ELR (cell line): ENCODE data around the gene GALNT18.

Source experiments
- DNase-seq: peaks from one replicate; pipeline ENCODE4 v3.0.0-alpha.2; 2015; ENCODE audit warnings: low read depth

Gene GALNT18

DNA sequence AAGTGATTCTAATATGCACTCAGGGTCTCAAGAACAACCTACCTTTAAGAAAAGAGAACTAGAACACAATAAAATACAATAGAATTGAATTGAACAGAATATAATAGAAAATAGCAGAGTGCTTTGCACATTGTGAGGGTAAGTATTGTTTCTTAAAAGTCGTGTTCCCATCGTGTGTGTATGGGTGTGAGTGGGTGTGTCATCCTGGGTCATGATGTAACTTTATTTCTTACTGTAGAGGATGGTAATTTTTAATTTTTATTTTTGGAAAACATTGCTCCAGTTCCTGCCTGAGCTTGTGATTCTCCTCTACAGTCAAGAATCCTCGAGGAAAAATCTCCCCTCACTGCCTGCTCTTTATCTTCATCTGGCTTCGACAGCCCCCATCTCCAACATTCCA is 193.1 kb downstream of the GALNT18 start:
- DNase-seq: no peak

DNA sequence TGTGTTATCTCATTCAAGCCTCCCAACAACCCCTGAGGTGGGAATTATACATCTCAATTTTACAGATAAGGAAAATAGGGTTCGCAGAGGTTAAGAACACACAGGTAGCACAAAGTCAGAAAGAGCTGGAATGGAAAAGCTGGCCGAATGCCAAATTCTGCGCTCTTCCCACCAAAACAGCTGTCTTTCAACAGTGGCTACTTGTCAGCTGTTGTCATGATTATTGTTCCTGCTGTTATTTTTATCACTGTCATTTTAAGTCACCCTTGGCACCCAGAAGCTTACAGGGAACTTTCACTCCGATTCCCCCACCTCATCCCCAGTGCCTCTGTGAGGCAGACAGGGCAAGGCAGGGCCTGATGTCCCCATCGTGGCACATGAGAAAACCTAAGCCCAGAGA is 194.3 kb downstream of the GALNT18 start:
- no peak for DNase-seq

DNA sequence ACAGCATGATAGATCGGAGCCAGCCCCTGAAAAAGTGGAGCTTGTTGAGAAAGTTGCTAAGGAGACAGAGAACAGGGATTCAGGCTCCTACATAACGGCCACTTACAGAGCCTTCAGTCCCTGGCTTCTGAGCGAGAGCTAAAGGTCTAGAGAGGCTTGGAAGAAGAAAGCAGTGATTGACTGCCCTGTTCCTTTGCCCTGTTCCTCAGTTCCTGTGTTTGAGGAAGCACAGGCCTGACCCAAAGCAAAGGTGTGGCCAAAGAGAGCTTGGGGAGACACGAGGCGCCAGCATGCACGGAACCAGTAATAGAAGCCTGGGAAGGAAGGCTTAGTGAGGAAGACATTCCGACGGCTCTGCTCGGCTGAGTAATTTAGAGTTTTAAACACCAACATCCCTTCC is 194.7 kb downstream of the GALNT18 start:
- no peak for DNase-seq

DNA sequence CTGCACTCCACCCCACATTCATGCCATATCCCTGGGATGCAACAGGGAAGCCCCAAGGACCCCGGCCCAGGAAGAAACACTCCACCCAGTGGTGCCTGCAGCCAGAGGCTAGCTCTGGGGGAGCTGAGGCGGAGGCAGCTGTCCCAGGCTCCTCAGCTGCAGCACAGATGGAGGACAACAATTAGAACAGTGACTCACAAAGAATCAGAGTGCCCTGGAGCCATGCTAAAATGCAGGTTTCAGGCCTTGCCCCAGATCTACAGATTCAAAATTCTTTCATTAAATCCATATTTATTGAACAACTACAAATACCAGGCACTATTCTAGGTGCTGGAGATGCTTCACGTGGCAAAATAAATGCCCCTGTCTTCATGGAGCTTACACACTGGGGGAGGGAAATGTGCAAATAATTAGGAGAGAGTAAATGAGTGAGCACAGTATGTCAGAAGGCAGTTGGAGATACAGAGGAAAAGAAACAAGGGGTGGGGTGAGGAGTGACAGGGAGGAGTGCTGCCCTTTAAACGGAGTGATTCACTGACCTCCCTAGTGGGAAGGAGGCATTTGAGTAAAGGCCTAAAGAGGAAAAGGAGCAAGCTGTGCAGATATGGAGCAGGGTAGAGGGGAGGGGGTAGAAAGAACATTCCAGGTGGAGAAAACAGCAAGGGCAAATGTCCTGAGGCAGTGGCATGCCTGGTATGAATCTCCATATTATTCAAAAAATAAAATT is 195.4 kb downstream of the GALNT18 start:
- DNase-seq: peak; percentile 7

DNA sequence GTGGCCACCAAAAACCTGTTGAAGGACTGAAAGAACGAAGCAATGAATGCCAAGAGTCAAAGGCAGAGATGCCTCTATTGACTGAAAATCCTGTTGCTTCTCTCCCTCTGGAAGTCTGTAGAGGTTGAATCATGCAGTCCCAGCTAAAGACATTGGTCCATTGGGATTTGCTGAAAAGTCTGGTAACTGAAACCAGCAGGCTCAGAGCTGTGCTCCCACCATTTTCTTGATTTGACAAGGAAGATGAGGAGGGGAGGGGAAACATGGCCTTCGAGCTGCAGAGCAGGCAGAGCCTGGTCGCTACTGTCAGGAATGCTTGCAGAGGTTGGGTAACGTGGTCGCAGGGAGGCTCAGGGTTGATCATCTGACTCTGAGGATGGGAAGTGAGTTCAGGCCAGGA is 196.0 kb downstream of the GALNT18 start:
- no peak for DNase-seq

DNA sequence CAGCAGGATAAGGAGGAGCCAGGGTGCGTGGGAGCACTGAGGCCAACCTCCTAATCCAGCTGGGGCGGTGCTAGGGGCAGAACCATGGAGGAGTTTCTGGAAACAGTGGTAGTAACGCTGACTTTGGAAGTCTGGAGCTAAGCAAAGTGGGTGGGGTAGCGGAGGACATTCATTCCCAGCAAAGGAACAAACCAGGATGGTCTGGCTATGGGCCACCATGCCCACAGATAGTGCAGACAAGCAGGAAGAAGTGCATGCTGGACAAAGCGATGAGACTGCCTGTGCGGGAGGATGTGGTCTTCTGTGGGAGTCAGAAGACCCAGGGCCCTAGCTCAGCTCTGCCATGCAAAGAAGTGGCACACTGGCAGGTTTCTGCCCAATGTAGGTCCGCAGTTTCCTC is 197.1 kb downstream of the GALNT18 start:
- no peak for DNase-seq

DNA sequence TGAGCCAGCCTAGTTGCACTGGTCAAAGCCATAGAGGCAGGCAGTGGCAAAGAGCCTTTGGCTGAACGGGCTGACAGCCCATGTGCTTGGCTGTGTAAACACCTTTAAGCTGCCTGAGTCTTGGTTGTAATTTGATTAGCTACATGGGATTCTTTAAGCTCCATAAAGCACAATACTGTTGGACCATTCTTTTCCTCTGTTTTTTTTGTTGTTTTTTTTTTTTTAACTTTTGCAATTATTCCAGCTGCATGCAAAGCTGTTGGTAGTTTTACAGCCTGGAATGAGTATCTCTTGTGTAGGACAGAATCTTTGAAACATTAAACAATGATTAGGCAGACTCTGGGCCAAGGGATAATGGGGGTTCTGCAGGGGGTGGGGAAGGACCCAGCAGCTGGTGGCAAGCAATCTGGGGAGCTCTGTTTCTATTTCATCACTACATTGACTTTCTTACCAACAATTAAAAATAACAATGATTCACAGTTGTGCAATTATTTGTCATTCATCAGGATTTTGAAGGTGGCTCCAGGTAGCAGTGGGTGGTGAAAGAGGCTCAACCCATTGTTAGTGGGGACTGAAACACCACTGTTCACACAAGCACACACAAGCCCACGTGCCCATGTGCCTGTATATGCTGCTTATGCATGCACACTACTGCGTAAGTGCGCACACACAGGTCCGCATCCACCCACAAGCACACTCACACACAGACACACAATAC is 199.2 kb downstream of the GALNT18 start:
- no peak for DNase-seq

DNA sequence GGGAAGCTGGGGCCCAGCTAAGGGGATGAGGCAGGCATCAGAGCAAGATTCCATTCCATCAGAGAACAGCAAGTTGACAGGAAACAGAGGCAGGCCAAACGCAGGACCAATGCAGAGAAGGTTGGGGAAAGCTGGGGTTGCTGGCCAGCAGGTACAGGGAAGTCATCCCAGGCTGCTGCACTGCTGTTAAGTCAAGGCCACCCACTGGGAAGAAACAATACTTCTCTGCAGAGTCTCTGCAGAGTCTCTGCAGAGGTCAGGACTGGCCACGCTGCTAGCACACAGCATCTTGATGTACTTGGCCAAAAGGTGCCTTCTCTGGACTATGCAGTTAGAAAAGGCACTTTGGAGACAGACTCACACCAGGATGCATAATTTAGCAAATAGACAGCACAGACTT is 200.3 kb downstream of the GALNT18 start:
- DNase-seq: no peak

DNA sequence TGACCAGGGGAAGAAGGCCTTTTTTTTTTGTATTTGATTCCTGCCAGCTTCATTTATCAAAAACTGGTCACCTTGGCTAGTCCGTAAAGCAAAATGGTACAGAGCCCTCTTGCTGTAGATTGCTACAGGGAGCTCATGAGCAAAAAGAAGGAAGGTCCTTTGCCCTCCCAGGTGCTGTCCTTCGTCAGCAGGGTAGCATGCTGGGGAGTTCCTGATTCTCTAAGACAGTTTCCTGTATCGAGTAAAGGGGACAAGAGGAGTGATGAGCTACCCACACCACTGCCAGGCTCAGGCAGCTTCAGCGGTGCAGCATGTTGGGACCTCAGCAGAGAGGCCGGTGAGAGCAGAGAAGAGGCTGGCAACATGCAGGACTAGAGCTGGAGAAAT is 200.9 kb downstream of the GALNT18 start:
- DNase-seq: no peak

DNA sequence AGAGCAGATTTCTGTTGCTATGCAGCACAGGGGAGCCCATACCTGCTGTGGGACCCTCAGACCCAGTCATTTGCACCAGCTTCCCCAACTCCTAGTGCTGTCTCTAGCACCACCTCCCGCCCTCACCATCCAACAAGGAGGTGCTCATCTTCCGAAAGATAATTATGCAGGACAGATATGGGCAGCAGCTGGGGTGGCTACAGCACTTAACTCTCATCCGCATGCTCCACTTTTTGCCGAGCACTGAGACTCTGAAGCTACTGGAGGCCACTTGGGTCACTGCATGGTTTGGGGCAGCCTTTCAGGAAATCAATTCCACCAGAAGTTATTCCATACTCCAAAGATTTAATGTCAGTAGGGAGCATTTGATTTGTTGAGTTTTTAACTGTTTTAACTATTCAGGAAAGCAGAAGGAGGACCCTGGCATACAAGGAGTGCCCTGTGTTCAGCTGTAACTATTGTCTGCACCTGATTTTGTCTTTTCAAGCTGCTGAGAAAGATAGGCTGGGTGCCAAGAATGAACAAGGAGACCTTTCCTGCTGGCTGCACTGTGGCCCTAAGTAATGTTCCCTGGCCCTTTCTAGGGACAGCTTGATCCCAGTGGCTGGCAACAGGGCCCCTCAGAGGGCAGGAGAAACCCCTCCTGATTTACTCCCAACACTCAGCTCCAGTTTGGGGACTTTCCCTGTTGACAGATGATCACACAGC is 201.5 kb downstream of the GALNT18 start:
- DNase-seq: no peak

DNA sequence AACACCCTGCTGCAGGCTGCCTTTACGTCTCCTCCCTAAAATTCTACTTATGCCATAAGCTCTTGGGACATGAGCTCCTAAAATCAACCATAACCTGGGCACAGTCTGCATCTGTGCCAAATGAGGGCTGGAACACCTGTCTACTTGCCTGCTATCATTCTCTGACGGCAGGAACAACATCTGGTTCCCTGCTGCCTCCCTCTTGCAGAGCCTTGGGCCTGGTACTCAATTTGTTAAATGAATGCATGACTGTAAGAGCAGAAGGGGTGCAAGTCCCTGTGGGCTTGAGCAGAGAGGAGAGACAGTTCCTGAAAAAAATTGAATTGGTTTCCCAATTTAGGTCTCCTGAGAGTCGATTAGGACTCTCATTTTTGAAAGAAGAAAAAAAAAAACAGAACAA is 202.1 kb downstream of the GALNT18 start:
- no peak for DNase-seq

DNA sequence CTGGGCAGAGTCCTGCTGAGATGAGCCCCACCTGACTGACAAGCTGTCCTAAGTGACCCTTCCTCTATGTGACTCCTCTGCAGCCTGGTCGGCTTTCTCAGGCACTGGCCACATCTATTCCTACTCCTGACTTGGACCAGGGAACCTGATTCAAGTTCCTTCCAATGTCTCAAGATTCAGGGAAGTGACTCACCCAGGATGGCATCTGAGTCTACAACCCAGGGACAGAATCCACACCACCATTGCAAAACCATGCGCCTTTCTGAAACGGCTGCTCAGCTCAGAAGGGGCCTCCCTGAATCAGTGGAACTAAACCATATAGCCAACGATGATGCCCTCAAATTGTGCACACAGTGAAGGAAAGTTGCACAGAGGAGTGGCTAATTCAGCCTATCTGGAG is 204.9 kb downstream of the GALNT18 start:
- peak; percentile 59 for DNase-seq

DNA sequence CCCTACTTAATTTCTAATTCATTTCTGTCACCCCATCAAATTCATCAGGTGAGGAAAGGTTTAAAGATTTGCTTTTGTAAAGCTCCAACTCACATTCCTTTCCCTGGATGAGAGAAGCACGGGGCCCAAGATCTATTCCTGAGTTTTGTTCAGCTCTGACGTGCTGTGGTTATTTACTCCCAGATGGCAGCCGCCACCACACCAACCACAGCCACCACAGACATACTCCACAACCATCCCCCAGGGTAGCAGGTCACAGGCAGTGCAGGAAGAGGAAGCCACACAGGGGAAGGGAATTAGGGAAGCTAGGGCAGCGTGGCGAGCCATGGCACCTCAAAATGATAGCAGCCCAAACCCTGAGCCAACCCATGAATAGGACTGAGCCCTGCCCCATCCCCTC is 205.3 kb downstream of the GALNT18 start:
- peak; percentile 45 for DNase-seq

DNA sequence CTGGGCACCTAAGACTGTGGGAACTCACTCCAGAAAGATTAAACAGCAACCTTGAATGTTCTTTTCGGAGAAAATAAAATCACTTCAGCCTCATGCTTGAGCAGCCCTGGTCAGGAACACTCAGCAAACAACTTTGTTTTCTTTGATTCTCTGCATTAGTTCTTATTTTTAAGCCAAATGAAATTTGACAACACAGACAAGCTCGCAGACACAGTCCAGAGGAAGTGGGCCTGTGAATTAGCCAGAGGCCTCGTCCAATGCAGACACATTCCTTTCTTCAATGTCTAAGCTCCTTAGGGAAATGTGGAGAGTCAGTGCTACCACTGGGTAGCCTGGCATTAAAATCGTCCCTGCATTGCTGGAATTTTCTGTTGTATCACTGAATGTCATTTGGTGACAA is 205.9 kb downstream of the GALNT18 start:
- DNase-seq: peak; percentile 6

DNA sequence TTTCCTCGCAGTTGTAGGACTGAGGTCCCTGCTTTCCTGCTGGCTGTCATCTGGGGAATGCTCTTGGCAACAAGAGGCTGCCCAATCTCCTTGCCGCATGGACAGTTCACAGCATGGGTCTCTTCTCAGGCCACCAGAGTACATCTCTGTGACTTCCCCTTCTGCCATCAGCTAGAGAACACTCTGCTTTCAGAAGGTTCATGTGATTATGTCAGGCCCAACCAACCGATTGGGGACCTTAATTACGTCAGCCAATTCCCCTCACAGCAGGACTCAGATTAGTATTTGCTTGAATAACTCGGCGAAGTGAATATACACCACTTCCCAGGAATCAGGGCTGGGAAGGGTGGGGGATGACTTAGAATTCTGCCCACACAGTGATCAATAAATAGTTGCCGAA is 206.8 kb downstream of the GALNT18 start:
- no peak for DNase-seq

DNA sequence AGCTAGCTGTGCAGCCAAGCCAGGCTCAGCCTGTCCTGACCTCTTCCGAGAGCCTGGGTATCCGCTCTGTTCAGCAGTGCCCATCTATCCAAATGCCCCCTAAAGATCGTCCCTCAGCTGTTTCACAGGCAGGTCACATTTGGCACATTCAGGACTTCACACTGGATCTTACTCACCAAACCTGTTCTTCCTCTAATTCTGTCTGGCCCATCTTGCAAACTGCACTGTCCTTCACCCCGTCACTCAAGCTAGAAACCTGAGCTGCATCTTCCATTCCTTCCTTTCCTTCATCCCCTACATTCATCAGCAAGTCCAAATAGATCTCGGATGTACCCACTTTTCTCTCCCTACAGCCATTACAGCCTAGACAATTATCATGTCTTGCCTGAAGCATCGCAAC is 208.0 kb downstream of the GALNT18 start:
- no peak for DNase-seq

DNA sequence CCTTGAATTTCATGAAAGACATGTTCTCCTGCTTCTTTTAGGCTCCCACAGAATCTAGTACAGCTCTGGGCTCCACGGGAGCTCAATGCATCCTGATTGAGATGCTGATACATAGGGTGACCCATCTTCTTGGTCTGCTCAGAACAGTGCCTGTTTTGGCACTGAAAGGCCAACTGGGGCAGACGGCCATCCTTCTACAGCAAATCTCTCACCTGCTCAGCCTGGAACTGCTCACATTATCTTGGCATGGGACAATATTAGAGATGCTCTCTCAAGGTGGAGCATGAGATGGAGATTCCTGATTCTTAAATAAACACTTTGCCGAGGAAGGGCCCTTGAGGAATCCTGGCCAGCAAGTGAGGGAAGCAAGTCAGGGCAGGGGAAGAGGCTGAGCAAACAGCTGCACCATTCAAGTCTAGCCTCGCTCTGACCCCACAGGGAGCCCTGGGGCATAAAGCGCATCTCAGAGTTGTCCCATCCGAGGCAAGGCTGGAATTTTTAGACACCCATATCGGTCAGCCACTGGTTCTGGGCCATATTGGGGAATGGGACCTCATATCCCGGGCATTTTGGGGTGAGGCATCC is 210.3 kb downstream of the GALNT18 start:
- DNase-seq: no peak

DNA sequence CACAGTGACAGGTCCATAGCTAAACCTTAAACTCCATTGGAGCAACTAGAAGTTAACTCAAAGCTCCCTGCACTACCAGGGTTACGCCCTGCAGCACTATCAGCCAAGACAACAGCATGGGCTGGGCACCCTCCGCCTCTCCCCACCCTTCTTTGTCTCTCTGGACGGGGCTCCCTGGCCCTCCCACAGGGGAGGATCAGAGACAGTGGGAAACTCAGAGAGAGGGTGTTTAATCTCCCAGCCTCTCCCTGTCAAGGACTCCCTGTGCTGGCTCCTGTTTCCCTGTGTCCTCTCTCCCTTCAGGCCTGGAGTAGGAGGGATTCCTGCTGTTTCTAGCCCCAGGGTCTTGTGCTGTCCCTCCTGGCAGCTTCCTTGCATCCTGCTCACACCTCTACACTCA is 211.9 kb downstream of the GALNT18 start:
- no peak for DNase-seq

DNA sequence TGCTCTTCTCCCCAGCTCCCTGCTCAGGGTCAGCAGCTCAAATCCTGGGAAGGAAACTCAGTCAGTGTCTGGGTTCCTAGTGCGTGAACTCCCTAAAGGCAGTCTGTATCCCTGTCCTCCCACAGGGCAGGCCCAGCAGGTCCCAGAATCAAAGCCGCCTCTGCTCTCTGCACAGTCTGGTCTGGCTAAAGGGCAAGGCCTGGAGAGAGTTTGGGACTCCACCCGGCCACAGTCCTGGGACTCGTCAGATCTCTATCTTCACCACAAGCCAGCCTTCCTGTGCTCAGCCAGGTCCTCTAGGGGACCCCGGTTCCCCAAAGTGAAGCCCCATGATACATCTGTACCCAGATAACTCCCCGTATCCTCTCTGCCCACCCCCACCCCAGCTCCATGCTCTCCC is 212.6 kb downstream of the GALNT18 start:
- DNase-seq: no peak

DNA sequence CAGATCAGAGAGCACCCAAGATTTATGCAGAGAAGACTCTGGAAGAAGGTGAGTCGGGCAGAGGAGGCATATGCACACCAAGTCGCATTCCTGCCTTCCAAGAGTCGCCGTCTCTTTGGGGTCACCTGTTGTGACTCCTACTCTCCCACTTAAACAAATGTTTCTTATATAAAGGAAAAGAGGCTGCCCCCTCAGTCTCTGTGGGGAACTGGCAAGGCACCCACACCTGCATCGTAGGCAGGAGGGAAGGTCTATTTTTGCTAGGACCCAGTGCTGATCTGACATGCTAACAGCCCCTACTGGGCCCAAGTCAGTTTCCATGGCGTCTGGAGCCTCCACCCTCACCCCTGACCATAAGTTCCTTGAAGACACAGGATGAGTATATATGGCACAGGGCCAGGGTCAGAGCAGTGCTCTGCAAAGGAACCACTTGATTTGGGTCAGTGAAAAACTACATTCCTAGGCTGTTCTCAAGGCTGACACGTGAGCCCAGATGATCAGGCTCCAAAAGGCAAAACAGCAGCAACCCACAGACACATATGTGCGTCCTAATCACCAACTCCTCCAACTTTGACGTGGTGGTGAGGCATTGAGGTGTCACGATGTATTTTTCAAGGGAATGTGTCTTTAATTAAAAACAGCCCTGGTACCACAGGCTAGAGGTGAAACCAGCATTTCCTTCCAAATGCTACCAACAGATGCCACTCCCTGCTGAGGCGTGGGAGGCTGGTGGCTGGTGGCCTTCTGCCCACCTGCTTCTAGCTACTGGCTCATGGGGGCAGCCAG is 213.2 kb downstream of the GALNT18 start:
- DNase-seq: no peak

DNA sequence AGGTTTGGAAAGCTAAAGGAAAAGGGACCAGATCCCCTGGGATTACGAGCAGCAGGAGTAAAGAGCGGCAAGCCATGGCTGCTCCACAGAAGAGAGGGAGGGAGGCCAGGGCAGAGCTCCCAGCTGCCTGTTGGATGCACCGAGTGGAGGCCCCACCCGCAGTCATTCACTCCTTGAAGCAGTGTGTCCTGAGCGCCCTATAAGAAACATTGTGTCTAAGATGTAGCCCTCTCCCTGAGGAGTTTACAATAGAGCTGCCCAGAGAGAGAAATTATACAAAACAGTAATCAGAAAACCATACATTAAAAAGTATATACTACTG is 214.1 kb downstream of the GALNT18 start:
- no peak for DNase-seq

DNA sequence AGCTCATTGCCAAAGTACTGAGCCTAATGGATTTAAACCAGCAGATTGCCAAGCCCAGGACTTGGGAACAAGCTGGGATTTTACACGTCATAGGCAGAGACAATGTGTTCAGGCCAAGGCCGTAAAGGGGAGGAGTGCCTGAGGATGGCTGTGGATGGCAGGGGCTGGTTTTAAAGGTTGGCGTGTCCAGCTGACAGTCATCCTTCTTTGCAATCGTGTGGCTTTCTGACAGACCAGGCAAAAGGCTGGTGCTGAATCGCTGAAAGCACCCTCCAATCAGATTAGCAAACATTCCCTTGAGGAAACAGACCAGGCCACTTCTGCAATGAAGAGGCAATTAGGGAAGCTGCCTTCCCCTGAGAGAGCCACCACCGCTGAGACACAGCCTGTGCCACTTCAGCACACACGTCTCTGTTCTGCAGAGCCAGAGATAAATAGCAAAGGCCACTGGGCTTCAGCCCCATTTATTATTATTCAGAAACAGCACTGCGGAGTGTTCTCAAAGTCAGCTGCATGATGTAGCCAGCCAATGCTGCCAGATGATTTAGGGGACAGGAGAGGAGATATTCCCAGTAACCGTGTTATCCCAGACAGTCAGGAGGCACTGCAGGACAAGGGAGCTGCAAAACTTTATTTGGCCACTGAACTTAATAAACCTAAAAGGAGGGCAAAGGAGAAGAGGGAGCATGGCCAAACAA is 214.6 kb downstream of the GALNT18 start:
- no peak for DNase-seq
